Gastrocnemius medialis (tissue), 4 donors: ENCODE results near the gene PDE1C. TPM values are rescaled to one million over a fixed set of nuclear protein-coding genes. Genes with fewer than 3 reads are reported as not detected.

ENCODE experiments used
- ATAC-seq, 2 donors: fragments of 150-250 bp; one replicate each; pipeline ENCODE4 v1.9.1; 2016
- DNase-seq, 2 donors: peaks; one replicate each; pipeline ENCODE4 v3.0.0-alpha.2; 2019
- H3K27ac ChIP-seq, 4 donors: fragments of 200-600 bp; sonication (generic); 1 replicate in 1 of 4; 2 replicates in 3 of 4; pipeline ENCODE4 v1.5.1; 2016 to 2018; ENCODE audit warnings: mild to moderate bottlenecking in 2 of 4, moderate library complexity in 1 of 4
- H3K27me3 ChIP-seq, 3 donors: fragments of 200-600 bp; sonication (generic) in 2 of 3; 1 replicate in 1 of 3; 2 replicates in 2 of 3; pipeline versions ENCODE4 v1.5.1 to v1.6.0; 2016 to 2019; ENCODE audit warnings: mild to moderate bottlenecking in 1 of 3, moderate library complexity in 1 of 3
- H3K36me3 ChIP-seq, 2 donors: fragments of 200-600 bp; sonication (generic) in 1 of 2; one replicate each; pipeline ENCODE4 v1.5.1; 2017 to 2018
- H3K4me1 ChIP-seq, 2 donors: fragments of 200-600 bp; sonication (generic) in 1 of 2; one replicate each; pipeline ENCODE4 v1.5.1; 2016 to 2017; ENCODE audit warnings: mild to moderate bottlenecking in 2 of 2
- H3K4me3 ChIP-seq, 4 donors: fragments of 200-600 bp; sonication (generic) in 3 of 4; 1 replicate in 1 of 4; 2 replicates in 3 of 4; pipeline ENCODE4 v1.5.1; 2016 to 2019; ENCODE audit warnings: mild to moderate bottlenecking in 2 of 4
- H3K9me3 ChIP-seq, 3 donors: fragments of 200-600 bp; sonication (generic) in 2 of 3; 1 replicate in 1 of 3; 2 replicates in 2 of 3; pipeline ENCODE4 v1.5.1; 2016 to 2019
- POLR2A ChIP-seq, 2 donors: fragments of 450-650 bp; IDR thresholded peaks; one replicate each; pipeline ENCODE4 v1.6.1; 2017; ENCODE audit warnings: antibody characterized with exemption in 2 of 2, mild to moderate bottlenecking in 2 of 2, moderate library complexity in 2 of 2
- in situ Hi-C, 4 donors: fragments of 200-750 bp; cut with MboI; loops; one replicate each; pipeline versions ENCODE4 v1.15.0 to v1.8.0; 2017; ENCODE audit warnings: low sequenced_read_pairs in 4 of 4
- intact Hi-C: fragments of 100-400 bp; cut with DNase I; formaldehyde crosslinking; loops from one replicate; pipeline ENCODE4 v1.15.1; 2023; ENCODE audit warnings: low total_unique reads
- total RNA-seq, 4 donors: library from RNA; depleted of rRNA; stranded (reverse); fragments of >200 nt; gene quantifications; one replicate each; pipeline versions ENCODE4 v1.1.0 to v1.2.3, GENCODE V29; 2016
- TF ChIP-seq, protein P1 (sequence below), 5 experiments: fragments of 450-650 bp in 3 of 5; fragments of 200-600 bp in 2 of 5; sonication (generic) in 2 of 5; IDR thresholded peaks in 4 of 5; conservative IDR thresholded peaks in 1 of 5; 1 replicate in 4 of 5; 2 replicates in 1 of 5; pipeline ENCODE4 v1.5.1; 2016 to 2019; ENCODE audit warnings: antibody characterized with exemption in 5 of 5, mild to moderate bottlenecking in 3 of 5, moderate library complexity in 3 of 5

PDE1C gene
- total RNA-seq, 4 donors from 2014 or later, result 0.46 to 1.2 (median 0.67) TPM

DNA sequence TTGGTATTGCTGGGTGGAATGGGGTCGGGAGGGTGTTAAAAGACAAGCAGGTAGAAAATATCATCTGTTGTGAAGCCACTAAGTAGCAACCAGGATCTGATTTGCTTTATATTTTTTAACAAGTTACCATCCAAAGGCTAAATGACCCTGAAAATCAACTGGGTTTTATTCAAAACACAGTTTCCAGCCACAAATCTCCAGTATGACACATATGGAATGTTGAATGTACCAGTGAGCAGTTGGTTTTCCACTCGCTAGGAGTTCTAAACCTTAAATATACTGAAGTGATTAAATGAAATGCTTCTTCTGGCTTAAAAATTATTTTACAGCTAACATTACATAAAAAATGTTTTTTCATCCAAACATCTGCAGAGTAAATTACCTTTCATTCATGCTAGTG is 112.5 kb downstream of the PDE1C start:
- ATAC-seq, result no peak
- no peak for DNase-seq
- H3K27ac ChIP-seq, result no peak overlapping the region
- no peaks in the 10 kb centered on the region for H3K27me3 ChIP-seq
- H3K36me3 ChIP-seq, result no peaks in the 10 kb centered on the region
- intact Hi-C loops, result no loop called here
- H3K4me1 ChIP-seq, result no peaks in the 10 kb centered on the region
- no peaks in the 10 kb centered on the region for H3K9me3 ChIP-seq
- TF ChIP-seq POLR2A (IDR thresholded peaks at IDR 0.05), result no peak
- TF ChIP-seq, protein P1, sequence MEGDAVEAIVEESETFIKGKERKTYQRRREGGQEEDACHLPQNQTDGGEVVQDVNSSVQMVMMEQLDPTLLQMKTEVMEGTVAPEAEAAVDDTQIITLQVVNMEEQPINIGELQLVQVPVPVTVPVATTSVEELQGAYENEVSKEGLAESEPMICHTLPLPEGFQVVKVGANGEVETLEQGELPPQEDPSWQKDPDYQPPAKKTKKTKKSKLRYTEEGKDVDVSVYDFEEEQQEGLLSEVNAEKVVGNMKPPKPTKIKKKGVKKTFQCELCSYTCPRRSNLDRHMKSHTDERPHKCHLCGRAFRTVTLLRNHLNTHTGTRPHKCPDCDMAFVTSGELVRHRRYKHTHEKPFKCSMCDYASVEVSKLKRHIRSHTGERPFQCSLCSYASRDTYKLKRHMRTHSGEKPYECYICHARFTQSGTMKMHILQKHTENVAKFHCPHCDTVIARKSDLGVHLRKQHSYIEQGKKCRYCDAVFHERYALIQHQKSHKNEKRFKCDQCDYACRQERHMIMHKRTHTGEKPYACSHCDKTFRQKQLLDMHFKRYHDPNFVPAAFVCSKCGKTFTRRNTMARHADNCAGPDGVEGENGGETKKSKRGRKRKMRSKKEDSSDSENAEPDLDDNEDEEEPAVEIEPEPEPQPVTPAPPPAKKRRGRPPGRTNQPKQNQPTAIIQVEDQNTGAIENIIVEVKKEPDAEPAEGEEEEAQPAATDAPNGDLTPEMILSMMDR (IDR thresholded peaks at IDR 0.05 in 4 of 5, conservative IDR thresholded peaks at IDR 0.05 in 1 of 5), result no peak
- in situ Hi-C loops, result no loop called here
- no peak overlapping the region for H3K4me3 ChIP-seq

DNA sequence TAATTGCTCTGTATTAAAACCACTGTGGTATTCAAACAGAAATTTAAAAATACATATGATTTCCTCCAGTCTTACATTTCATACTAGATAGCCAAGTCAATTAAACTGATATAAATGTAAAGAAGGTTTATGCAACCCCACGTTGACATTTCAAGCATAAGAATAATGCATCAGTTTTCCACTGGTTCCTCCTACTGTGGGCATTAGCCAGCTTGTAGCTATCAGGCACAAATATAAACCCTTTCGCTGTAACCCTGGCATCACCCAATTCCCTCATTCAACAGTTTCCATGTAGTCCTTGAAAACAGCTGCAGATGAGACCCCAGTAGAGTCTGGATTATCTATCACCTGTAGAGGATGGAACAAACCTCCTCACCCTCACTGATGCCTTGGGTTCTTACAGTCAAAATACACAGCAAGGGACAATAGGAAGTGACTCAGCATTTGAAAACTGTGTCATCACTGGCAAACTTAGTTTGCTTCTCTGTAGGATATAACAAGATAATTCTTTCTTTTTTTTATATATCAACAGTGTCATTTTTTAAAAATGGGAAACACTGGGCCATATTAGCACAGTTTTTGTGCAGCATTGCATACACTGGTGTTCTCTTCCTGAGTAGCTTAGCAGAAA is 113.0 kb downstream of the PDE1C start:
- no peak for TF ChIP-seq POLR2A (IDR thresholded peaks at IDR 0.05)
- TF ChIP-seq, protein P1 (IDR thresholded peaks at IDR 0.05 in 4 of 5, conservative IDR thresholded peaks at IDR 0.05 in 1 of 5), result no peak
- ATAC-seq, result no peak

DNA sequence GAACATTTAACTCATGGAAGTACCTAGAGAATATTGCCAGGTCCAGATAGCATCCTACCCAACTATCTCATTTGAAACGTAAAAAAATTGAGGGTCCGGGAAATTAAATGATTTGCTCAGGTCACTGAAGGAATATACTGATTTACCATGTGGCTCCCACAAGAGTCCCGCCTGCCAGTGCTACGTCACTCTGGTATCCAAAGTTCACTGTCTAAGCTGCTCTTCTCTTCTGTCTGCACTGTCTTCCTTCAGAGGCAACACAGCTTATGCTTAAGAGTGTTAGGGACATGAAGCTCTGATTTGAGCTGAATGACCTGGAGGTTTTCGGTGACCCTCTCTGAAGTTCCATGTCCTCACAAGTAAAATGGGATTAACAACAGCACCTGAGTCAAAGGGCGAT is 114.6 kb downstream of the PDE1C start:
- H3K27me3 ChIP-seq, result no peaks in the 10 kb centered on the region
- no peak overlapping the region for H3K27ac ChIP-seq
- no peaks in the 10 kb centered on the region for H3K36me3 ChIP-seq
- no peaks in the 10 kb centered on the region for H3K9me3 ChIP-seq
- TF ChIP-seq, protein P1 (IDR thresholded peaks at IDR 0.05 in 4 of 5, conservative IDR thresholded peaks at IDR 0.05 in 1 of 5), result no peak
- no peak for TF ChIP-seq POLR2A (IDR thresholded peaks at IDR 0.05)
- ATAC-seq (no peak), DNase-seq (no peak)
- in situ Hi-C loops (no loop called here), intact Hi-C loops (no loop called here)
- H3K4me1 ChIP-seq, result no peaks in the 10 kb centered on the region
- no peak overlapping the region for H3K4me3 ChIP-seq

More for the DNA sequence above, 113.0 kb downstream of the PDE1C start:
- Histone ChIP-seq H3K36me3 (no peaks in the 10 kb centered on the region), H3K4me1 (no peaks in the 10 kb centered on the region), H3K27me3 (no peaks in the 10 kb centered on the region), H3K4me3 (no peak overlapping the region), H3K9me3 (no peaks in the 10 kb centered on the region), H3K27ac (no peak overlapping the region)
- no peak for DNase-seq
- in situ Hi-C loops (no loop called here), intact Hi-C loops (no loop called here)

DNA sequence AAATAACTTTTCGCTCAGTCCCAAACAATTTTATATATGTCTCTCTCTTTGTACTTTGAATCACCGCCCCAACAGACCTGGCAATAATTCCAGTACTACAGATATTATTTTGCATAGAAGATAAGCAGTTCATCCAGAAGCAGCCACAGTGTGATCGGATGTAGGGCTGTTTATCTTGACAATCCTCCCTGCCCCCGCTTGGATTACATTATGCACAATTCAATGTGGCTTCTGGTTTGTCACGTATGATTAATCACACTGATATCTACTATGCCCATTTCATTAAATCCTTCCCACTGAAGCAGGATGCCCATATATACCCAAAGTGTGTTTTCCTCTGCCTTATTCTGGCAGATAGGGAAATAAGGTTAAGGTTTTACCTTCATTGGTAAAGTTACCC is 115.2 kb downstream of the PDE1C start:
- Histone ChIP-seq H3K4me3 (no peak overlapping the region), H3K4me1 (no peaks in the 10 kb centered on the region), H3K9me3 (no peaks in the 10 kb centered on the region), H3K36me3 (no peaks in the 10 kb centered on the region), H3K27me3 (no peaks in the 10 kb centered on the region), H3K27ac (no peak overlapping the region)
- ATAC-seq, result no peak
- in situ Hi-C loops, result no loop called here
- no peak for DNase-seq
- intact Hi-C loops, result no loop called here
- TF ChIP-seq, protein P1 (IDR thresholded peaks at IDR 0.05 in 4 of 5, conservative IDR thresholded peaks at IDR 0.05 in 1 of 5), result no peak
- TF ChIP-seq POLR2A (IDR thresholded peaks at IDR 0.05), result no peak

DNA sequence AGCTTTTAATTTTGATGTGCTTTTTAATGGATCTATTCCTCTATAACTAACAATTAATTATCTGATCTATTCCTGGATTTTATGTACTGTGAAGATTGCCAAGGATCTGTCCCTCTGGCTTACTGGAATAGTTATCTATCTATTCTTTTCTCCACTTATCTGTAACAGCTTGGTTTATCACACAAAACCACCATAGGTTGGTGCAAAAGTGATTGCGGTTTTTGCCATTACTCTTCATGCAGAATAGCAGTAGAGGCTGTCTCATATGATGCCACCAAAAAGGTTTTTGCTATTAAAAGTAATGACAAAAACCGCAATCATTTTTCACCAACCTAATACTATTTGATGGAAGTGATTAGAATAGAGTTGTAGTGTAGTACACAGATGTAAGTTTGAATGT is 115.7 kb downstream of the PDE1C start:
- DNase-seq (no peak), ATAC-seq (no peak)
- in situ Hi-C loops, result no loop called here
- intact Hi-C loops, result no loop called here
- H3K4me3 ChIP-seq, result no peak overlapping the region
- no peaks in the 10 kb centered on the region for H3K9me3 ChIP-seq
- H3K27me3 ChIP-seq, result no peaks in the 10 kb centered on the region
- no peaks in the 10 kb centered on the region for H3K4me1 ChIP-seq
- no peak overlapping the region for H3K27ac ChIP-seq
- no peaks in the 10 kb centered on the region for H3K36me3 ChIP-seq
- TF ChIP-seq POLR2A (IDR thresholded peaks at IDR 0.05), result no peak
- TF ChIP-seq, protein P1 (IDR thresholded peaks at IDR 0.05 in 4 of 5, conservative IDR thresholded peaks at IDR 0.05 in 1 of 5), result no peak
